ENCODE measurements around the gene CEP104.
A peak's percentile ranks its signal among the peaks of the same experiment; 100 is the strongest.

CEP104 gene

GRCh38 chr1:3864884-3865283 lies 7.9 kb upstream of the CEP104 start:
- DNase-seq = no peak

GRCh38 chr1:3863231-3863935 lies 6.4 kb upstream of the CEP104 start:
- no peak for DNase-seq

DNA sequence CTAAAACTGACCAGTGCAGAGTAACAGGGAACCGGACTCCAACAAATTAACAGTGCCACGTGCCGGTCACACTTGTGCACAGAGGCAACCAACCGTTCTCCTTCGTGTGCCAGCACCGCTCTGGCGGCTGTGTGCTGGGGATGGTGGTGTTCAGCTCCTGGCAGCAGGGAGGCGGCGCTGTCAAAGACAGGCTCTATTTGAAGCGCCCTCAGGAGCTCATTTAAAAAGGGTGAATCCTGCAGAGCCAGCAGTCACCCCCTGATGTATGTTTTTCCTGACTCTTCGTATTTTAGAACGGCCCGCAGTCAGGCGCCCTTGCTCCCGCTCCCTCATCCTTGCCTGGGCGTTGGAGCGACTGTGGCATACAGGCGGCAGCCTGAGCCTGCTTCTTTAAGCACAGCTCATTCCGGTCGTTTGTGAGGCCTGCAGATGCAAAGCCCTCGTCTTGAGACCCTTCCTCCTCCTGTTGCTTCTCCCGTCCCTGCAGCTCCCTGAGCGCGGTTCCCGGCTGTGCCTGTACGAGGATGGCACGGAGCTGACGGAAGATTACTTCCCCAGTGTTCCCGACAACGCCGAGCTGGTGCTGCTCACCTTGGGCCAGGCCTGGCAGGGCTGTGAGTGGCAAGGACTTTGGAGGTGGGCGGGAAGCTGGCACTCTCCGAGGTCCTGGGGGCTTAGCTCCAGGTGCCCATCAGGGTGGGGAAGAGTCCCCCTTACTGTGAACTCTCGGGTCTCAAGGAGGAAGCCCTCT lies 1.4 kb upstream of the CEP104 start:
- DNase-seq = peak; percentile 56

- no peak for DNase-seq
These were observed 749 bp upstream of the CEP104 start for GRCh38 chr1:3857791-3858129.

DNA sequence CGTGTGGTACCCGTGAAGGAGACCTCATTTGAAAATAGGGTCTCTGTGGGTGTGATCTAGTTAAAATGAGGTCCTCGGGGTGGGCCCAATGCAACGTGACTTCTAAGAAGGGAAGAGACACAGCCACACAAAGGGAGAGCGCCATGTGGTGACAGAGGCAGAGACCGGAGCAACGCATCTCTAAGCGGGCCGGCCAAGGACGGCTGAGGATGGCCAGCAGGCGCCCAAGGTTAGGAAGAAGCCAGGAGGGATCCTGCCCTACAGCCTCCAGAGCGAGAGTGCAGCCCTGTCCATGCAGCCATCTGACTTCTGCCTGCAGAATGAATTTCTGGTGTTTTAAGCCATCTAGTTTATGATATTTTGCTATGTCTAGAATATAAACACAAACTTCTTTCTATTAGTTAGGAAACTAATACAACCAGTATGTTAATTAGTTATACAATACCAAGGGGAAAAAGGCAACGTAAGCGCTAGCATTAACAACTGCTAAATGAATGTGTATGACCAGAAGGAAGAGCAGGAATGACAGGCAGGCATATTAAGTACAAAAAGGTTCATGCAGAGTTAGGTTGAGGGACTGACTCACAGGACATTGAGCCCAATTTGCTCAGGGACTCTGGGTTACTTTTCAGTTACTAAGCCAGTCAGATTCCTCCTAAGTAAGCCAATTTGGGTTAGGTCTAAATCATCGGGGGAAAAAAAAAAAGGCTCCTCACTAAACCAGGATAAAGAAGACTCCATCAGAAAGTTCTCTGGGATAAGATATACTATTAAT lies 4.1 kb downstream of the CEP104 start:
- DNase-seq = no peak

DNA sequence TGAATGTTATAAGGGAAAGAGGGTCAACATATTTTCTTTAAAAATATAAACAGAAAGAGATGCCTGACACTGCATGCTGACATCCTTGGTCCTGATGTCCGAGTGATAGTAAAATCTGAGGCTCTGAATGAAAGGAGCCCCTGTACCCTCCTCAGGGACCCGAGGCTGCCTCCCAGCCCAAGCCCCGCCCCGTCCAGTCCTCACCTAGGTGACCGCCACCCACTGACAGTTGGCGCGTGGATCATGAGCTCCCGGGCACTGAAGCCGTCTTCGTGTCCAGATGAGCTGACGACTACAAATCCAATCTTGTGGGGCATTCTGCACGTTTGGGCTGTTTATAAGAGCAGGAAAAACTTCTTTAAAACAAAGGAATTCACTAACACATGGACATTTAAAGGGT lies 4.9 kb downstream of the CEP104 start:
- DNase-seq = no peak

DNA sequence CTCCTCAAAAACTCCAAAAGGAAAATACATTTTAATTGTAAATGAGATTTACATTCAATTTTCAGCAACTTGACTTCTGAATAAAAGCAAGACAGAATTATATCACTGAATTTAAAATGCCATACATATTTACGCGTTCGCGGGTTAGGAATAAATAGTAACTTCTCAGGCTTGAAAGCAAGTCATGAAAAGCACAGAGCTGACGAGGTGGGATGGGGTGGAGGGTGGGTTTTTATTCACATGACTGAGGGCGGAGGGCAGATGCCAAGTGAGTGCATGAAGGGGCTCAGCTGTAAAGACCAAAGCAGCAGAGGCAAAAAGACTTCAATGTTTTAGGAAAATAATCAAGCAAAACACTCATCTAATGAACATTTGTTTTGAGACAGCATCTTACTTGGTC lies 5.7 kb downstream of the CEP104 start:
- DNase-seq = no peak

- no peak for DNase-seq
These were observed 6.2 kb downstream of the CEP104 start for GRCh38 chr1:3850857-3851256.

DNA sequence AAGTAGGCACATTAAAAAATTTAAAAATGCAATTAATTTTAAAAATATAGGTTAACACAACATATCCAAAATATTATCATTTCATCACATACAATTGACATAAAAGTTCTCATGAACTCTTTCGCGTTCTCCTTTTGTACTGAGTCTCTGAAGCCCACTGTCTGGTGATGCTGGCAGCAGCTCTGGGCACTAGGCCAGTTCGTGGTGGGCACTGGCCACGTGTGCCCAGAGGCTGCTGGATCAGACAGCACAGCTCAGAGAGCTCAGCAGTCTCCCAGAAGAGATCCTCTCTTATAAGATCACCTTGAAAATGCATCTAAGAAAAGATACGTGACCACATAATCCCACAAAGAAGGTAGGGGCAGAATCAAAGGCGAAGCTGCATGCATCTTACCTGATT lies 9.9 kb downstream of the CEP104 start:
- no peak for DNase-seq

GRCh38 chr1:3846541-3846940 lies 10.5 kb downstream of the CEP104 start:
- DNase-seq = no peak

GRCh38 chr1:3842912-3843311 lies 14.1 kb downstream of the CEP104 start:
- DNase-seq = no peak

DNA sequence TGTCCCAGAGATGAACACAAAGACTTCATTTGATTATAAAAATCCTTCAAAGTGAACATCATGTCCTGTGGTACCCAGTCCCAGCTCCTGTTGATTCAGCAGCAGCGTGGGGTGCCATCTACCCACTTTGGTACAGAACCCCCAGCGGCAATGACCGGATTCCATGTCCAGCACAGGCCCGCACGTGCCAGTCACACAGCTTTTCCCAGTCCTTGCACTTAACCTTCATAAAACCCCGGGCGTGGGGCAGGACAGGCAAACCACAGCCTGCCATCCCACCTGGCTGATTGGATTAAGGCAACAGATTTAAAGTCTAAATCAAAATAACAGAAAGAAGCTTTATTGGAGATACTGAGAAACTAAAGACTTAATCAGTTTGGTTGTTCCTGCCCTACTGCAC lies 15.5 kb downstream of the CEP104 start:
- DNase-seq = no peak

DNA sequence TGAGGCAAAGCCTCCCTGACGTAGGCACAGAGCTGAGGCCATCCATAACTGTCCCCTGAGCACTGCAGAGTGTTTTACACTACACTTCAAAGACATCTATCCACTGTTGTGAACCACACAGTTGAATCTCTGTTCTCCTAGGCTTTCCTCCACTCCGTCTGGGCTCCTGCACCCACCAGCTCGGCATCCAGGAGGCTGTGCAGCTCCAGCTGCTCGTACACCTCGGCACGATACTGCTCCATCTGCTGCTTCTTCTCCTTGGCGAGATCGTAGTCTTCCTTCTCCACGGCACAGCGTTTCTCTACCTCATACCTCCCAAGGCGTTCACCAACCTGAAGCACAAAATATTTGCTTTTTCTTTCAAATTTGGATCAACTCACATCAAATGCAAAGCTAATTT lies 18.2 kb downstream of the CEP104 start:
- DNase-seq = no peak

DNA sequence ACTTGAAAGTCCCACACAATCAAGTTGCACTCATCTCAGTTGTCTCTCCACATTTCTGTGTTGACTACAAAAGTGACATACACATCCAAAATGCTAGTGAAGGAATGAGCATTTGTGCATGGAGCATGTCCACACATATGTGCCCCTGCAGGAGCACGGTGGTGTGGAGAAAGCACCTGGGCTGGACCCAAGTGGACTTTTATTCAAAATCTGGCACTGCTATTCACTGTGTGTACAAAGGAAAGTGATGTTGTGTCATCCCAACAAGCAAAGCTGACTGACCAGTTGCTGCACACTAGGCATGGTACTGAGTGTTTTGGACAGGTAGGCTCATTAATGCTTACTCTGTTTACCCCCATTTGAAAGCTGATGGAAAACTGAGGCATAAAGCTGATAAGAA lies 19.3 kb downstream of the CEP104 start:
- no peak for DNase-seq

DNA sequence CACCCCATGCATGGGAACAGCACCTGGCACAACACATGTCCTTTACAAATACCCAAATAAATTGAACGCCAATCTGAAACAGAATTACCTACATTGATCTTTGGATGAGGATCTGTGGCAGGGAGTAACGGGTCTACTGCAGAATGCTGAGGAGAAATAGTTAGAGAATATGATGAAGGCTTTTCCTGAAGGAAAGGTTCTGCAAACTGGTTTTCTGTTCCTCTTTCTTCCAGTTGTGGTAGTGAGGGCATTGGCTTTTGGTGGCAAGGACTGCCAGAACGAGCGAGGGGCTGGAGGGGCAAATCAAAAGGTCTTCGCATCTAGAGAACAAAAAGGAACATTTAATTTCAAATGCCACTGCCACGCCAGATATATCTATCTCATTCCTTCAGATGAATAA lies 19.8 kb downstream of the CEP104 start:
- DNase-seq = no peak

GRCh38 chr1:3836421-3836820 lies 20.6 kb downstream of the CEP104 start:
- no peak for DNase-seq

DNA sequence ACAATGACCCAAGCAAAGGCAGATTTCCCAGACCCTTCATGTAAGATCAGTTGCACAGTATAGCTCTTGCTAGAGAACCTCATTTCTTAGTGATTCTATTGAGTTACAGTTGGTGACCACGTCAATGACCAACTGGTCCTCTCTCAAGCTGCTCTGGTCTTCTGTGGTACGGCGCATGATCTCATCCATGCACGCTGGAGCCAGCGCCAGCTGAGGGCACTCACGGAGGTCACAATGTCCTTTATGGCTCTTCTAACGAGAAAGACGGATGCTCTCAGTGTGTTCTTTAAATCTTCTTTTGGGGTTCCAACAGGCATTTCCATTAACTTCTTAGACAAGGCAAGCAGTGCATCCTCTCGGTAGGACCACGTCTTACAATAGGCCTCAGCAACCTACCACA lies 22.3 kb downstream of the CEP104 start:
- no peak for DNase-seq

GRCh38 chr1:3831689-3832088 lies 25.3 kb downstream of the CEP104 start:
- no peak for DNase-seq

- DNase-seq = no peak
These were observed 28.6 kb downstream of the CEP104 start for GRCh38 chr1:3828391-3828790.

- no peak for DNase-seq
These were observed 29.2 kb downstream of the CEP104 start for GRCh38 chr1:3827813-3828307.

DNA sequence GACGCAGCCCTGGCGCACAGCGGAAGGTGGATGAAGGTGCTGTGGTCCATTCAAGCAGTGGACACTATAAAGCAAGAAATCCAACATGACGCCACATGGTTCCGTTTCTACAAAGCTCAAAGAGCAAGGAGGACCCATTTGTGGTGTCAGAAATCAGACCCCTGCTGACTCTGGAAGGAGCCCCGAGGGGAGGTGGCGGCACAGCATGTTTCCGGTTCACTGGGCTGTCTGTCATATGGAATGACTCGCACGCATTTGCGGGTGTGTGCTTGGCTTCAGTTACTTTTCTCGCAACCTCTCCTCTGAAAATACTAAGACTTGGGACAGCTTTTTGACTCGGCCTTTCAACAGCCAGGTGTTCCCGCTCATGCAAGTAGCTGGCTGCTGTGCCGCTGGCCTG lies 31.7 kb downstream of the CEP104 start:
- DNase-seq = no peak

- no peak for DNase-seq
These were observed 32.4 kb downstream of the CEP104 start for GRCh38 chr1:3824650-3825049.

DNA sequence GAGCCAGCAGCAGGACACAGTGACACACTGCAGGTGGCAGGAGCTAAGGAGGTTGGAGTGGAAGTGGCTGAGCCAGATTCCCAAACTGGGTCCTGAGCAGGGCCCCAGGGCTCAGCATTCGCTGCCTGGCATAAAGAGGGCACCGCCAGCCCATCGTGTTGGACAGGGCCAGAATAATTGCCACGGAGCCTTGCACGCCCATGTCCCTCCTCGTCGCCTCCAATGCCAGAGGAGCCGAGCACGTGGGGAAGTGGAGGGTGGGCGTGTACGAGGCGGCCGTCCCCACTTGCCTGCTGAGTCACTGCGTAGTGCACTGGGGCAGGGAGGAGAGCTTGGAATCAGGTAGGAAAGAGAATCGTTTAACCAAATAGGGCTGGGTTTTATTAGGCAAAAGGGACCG lies 34.6 kb downstream of the CEP104 start:
- no peak for DNase-seq

GRCh38 chr1:3821908-3822307 lies 35.1 kb downstream of the CEP104 start:
- DNase-seq = no peak
